SKM-1 (cell line): ENCODE results near the gene ASL.
"Not testable (repeated sequence)": the region's sequence is repeated elsewhere in the genome, so short reads cannot be mapped to it uniquely, and the experiment has no call there.

ENCODE experiments used
- DNase-seq: peaks from one replicate; lab custom pipeline; 2025; ENCODE audit not compliant: unreplicated experiment; lab: John Stamatoyannopoulos, UW

The ASL gene

DNA sequence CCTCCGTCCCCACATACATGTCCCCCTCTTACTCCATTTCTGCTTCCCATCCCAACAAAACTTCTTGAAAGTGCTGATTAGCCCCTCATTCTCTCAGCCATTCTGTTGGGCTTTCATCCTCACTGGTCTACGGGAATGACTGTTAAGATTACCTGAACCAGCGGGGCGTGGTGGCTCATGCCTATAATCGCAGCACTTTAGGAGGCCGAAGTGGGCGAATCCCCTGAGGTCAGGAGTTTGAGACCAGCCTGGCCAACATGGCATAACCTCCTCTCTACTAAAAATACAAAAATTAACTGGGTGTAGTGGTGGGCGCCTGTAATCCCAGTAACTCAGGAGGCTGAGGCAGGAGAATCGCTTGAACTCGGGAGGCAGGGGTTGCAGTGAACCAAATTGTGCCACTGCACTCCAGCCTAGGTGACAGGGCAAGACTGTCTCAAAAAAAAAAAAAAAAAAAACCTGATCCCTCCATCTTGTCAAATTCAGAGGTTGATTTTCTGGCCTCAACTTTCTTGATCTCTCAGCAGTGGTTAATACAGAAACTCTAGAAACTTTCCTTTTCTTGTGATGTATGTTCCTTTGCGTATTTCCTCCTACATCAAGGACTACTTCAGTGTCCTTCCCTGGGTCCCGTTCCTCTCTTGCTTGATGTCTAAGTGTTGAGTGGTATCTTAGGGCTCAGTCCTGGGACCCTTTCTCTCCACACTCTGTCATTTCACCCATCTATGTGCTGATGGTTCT lies 41.2 kb downstream of the ASL start:
- DNase-seq: not testable (repeated sequence)

DNA sequence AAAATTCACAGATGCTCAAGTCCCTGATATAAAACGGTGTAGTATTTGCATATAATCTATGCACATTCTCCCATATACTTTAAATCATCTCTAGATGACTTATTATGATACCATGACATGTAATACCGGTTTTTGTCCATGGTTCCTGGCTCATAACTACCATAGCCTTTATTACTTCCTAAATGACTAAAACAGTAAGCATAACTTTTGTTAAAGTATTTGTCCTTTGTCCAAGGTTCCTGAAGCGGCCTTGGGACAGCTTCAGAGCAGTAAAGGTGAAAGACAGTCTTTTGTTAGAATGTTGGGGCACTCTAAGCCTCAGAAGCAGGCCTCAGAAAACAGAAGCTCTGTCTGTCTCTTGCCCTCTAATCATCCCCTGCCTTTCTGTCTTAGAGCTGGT lies 43.0 kb downstream of the ASL start:
- no peak for DNase-seq

DNA sequence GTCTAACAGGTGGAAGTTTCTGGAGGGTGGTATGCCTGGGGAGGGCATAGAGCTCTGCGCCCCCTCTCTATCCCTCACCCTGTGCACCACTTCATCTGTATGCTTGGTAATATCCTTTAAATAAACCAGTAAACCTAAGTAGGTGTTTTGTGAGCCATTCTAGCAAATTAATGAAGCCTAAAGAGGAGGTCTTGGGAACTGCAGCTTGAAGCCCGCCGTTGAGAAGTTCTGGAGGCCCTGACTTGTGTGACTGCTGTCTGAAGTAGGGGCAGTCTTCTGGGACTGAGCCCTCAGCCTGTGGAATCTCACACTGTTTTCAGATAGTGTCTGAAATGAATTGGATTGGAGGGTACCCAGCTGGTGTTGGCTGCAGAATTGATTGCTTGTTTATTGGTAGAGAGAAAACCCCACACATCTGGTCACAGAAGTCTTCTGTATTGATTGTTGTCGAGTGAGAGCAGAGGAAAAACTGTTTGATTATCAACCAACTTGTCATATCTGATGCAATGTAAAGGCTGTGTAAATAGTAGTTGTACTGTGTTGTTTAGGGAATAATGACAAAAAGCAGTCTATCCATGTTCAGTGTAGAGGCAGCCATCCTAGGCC lies 43.7 kb downstream of the ASL start:
- no peak for DNase-seq

DNA sequence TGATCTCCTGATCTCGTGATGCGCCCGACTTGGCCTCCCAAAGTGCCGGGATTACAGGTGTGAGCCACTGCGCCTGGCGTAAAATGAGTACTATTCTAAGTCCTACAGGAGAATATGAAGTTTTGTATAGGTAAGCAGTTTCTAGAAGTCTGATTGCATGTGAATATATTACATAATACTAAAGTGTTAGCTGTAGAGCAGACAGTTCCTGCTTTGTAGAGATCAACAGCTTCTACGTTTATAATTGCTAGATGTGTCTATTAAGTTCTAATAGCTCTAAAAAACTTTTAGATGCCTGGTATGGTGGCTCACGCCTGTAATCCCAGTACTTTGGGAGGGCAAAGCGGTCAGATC lies 47.5 kb downstream of the ASL start:
- DNase-seq: no peak

DNA sequence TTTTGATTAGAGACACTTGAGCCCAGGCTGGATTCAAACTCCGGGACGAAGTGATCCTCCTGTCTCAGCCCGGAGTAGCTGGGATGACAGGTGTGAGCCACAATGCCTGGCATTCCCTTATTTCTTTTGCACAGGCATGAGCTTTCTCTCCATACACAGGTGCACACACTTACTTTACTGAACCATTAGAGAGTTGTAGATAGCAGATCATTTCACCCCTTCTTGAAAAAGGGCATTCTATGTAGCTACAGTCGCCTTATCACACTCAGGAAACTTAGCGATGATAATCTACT lies 48.9 kb downstream of the ASL start:
- not testable (repeated sequence) for DNase-seq

DNA sequence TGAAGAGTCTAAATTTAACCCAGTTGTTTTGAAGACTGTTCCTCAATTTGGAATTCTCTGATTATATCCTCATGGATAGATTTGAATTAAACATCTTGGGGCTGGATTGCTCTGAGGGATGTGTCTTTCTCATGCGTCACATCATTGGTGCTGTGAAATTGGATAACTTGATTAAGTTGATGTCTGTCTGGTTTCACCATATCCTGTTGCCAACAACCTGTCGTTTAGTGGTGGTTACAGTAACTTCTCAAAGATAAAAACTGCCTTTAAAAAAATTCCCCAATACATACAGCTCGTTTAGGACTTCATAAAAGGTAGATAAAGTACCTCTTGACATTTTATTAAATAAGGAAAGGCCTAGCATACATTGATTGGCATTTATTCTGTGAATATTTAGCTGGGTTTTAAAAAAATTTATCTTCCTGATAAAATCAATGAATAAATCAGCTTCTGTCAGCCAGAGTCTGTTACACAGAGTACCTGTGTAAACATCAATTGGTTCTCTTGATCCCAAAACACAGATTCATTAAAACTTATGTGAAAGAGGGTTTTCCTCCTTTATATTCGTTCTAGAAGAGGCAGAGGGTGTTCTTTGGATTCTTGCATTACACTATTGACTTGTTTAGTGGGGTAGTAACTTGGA lies 49.6 kb downstream of the ASL start:
- DNase-seq: no peak

DNA sequence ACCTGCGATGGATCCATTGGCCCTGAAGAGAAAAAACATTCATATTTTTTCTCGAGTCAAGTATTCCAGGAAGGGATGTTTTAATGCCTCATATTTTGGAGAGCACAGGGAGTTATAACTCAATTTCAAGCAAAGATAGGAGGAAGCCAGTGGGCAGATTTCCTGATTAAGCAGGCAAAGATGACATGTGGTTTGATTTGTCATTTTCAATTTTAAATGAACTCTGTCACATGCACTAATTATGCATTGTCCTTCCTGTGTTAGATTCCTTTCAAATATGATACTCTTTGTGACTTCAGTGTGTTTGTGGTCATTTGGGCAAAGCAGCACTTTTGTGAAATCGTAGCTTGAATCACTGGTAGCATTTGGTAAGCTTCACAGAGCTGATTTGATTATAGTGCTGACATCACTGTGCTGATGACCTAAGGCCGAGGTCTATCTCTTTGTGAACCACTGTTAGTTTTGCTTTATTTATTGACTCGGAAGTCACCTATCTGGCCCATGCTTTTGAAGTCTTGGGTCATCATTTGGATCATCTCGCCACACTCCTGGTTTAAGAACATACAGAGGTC lies 50.2 kb downstream of the ASL start:
- not testable (repeated sequence) for DNase-seq

DNA sequence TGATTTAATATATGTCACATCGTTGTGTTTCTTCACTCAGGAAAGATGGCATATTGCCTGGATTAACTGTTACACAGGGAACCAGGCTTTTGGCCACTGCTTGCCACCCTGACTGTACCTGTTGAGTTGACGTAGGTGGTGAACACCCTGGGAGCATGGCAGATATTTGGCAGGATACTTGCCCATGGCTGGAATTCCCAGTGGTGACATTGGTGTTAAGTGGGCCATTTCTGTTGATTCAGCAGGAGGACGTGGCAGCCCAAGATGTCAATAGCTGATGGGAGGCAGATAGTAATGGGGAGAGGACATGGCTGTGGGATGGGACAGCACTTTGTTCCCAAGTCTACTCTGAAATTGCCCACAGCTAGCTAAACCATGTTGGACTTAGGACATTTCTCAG lies 51.6 kb downstream of the ASL start:
- not testable (repeated sequence) for DNase-seq

DNA sequence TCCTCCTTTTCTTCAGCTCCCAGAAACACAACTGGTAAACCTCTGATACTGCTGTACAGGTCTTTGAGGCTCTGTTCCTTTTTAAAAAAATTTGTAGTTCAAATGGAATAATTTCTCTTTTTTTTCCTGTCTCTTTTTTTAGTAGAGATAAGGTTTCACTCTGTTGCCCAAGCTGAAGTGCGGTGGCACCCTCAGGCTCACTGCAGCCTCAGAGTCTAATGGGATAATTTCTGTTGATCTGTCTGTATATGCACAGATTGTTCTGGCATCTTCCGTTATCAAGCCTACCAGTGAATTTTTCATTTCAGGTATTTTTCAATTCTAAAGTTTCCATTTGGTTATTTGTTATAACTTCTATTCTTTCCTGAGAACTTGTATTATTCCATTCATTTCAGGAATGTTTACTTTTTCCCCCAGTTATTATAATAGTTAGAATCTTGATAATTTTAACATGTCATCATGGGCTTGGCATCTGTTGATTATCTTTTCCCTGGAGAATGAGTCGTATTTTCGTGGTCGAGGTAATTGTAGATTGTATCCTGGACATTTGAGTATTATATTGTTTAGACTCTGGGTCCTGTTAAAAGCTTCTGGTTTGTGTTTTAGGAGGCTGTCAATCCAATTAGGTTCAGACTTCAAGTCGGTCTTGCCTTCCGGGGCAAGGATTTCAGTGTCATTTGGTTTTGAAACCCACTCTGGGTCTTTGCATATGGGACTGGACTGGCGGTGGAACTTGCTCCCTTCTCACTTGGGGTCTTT lies 63.6 kb downstream of the ASL start:
- DNase-seq: no peak

DNA sequence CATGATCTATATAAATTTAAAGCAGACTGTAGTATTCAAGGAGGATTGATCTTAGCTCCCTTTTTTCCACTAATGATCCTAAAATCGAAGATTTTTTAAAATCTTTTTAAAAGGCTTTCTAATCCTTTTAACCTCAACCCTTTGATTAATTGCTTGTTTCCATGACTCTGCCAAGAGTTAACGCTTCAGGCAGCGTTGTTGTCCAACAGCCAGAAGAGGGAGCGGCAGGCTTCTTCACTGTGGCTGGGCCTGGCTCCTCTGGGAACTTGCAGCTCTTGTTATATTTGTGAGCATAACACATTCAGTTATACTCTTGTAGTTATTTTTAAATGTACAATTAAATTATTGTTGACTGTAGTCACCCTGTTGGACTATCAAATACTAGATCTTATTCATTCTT lies 65.3 kb downstream of the ASL start:
- DNase-seq: no peak

DNA sequence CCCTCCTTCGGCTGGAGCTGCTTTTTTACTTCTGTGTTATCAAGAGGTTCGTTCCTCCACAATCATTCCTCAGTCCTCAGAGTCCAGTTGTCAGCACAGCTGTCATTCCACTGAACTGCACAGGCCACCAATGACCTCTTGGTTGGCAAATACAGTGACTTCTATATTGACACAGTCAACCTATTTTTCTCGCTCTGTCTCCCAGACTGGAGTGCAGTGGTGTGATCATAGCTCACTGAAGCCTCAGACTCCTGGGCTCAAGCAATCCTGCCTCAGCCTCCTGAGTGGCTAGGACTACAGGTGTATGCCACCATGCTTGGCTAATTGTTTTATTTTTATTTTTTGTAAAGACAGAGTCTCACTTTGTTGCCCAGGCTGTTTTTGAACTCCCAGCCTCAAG lies 66.7 kb downstream of the ASL start:
- DNase-seq: no peak

DNA sequence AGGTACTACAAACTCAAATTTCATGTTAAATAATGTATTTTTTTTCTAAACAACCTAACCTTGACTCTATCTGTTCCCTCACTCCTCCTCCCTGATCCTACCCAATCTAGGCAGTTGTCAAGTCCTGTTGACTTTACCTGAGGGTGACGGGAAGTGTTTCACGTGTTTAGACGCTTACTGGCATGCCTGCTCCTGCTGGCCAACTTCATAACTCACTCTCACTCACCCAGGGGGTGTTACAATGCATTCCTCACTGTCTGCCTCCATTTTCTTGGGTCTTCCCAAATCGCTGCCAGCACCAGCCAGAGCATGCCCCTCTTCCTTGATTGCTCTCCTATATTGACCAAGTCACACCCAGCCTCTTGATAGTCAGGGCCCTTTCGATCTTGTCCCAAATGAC lies 67.4 kb downstream of the ASL start:
- no peak for DNase-seq
